ENCODE results near the gene DYNLRB1. TPM values are rescaled to one million over a fixed set of nuclear protein-coding genes. Genes with fewer than 3 reads are reported as not detected.

Gene DYNLRB1
- total and polyA plus RNA-seq, 2 of the 13 experiments (the other 11 are each of a cell fraction or from before 2014, with no cell fraction given): 140 to 244 TPM

DNA sequence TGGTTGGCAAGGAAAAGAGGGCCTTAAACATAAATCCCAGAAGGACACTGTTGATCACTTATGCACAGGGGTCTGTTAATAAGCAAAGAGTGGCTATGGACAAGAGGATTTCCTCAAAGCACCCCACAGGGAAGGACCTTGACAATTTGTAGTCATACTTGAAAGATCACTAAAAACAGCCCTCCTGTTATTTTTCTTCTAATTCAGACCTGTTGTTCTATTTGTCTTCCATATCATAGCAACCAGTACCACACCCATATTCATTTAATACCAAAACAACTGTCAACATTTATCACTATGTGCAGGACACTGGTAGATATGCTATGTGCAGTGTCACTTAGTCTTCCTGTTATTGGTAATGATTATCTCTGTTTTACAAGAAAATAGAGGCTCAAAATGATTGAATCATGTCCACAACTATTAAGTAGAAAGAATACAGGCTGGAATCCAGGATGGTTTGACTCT, 3.2 kb upstream of the DYNLRB1 start:
- H2AFZ ChIP-seq (ENCODE audit: low read length): no peak overlapping the region
- ChIA-PET POLR2A (interaction anchor here (1.2 to 1.7 kb wide), 7 partner anchors 8 to 313 kb away, joined by 4 to 12 read pairs (median 5); partner anchors contain the start of genes AHCY, ITCH and NCOA6), CTCF (ENCODE audit: low intra/inter-chr PET ratio, low total read pairs) (no interaction called here)
- H3K4me3 ChIP-seq (replicated peaks in 1 of 3; ENCODE audit: insufficient read depth in 1 of 3, low read depth in 2 of 3, low read length in 3 of 3): peak overlapping the region in 1 of 3 experiments; percentile 15; a peak in 2 of 6 replicates
- H3K4me2 ChIP-seq (ENCODE audit: low read depth, low read length): peak overlapping the region; percentile 77
- no peaks in the 10 kb centered on the region for H3K9me3 ChIP-seq (ENCODE audit: low read length)
- FAIRE-seq (no peak), ATAC-seq (no peak), DNase-seq (ENCODE audit: low spot score) (no peak)
- in situ Hi-C loops (cut with HindIII; ENCODE audit: extremely low pct_ligation_motif_present, low pct_unique_long_range_greater_than_20kb): no loop called here
- H3K4me1 ChIP-seq (ENCODE audit: insufficient read depth, low read length): peaks cover 61% of the 10 kb centered on the region
- H3K27me3 ChIP-seq (ENCODE audit: control insufficient read depth in 1 of 2, insufficient read depth in 2 of 2, low read length in 2 of 2): no peaks in the 10 kb centered on the region; a peak in 1 of 5 replicates
- H3K9ac ChIP-seq (ENCODE audit: insufficient read depth, low read depth, low read length): peak overlapping the region; percentile 59; the same call in 1 of the 2 replicates
- H3K79me2 ChIP-seq (ENCODE audit: insufficient read depth, low read length): peaks cover 21% of the 10 kb centered on the region
- peaks cover 14% of the 10 kb centered on the region for H4K20me1 ChIP-seq (ENCODE audit: insufficient read depth, low read length)
- peaks cover 5 to 20% of the 10 kb centered on the region in 2 experiments for H3K36me3 ChIP-seq (replicated peaks in 1 of 2; ENCODE audit: control insufficient read depth in 1 of 2, insufficient read depth in 2 of 2, low read length in 2 of 2)
- intact Hi-C loops (cut with micrococcal nuclease; ENCODE audit: unreplicated experiment): loop anchor here (2.0 kb wide), 1 partner anchor 14 kb away; no protein-coding TSS in a partner anchor
- BruUV-seq (replicated peaks): no TSS peak
- H3K27ac ChIP-seq (ENCODE audit: extremely low read length, insufficient read depth, low read length): peak overlapping the region; percentile 74
- TF ChIP-seq TOPORS (CRISPR knock-in tag; IDR thresholded peaks at IDR 0.05) (no peak), RBFOX2 (IDR thresholded peaks at IDR 0.05; ENCODE audit: low read depth, low read length) (peak; percentile 24; the same call in 1 of the 2 replicates), CHD2 (IDR thresholded peaks at IDR 0.05; ENCODE audit: low read depth, low read length) (no peak), ZNF776 (CRISPR knock-in tag; IDR thresholded peaks at IDR 0.05) (no peak), BCL6 (CRISPR knock-in tag; IDR thresholded peaks at IDR 0.05) (no peak), TEAD3 (CRISPR knock-in tag; optimal IDR thresholded peaks at IDR 0.05; ENCODE audit: borderline replicate concordance) (no peak), WIZ (CRISPR knock-in tag; IDR thresholded peaks at IDR 0.05) (no peak), ISX (CRISPR knock-in tag; conservative IDR thresholded peaks at IDR 0.05) (0 out of 2 replicates have a peak, but pooled peaks have one; percentile 15), SCMH1 (CRISPR knock-in tag; IDR thresholded peaks at IDR 0.05; ENCODE audit: borderline replicate concordance) (no peak), TBP (CRISPR knock-in tag; IDR thresholded peaks at IDR 0.05) (no peak), CAMTA2 (CRISPR knock-in tag; IDR thresholded peaks at IDR 0.05; ENCODE audit: borderline replicate concordance) (no peak), ZSCAN20 (CRISPR knock-in tag; IDR thresholded peaks at IDR 0.05; ENCODE audit: borderline replicate concordance) (no peak), NR2F2 (IDR thresholded peaks at IDR 0.05; ENCODE audit: borderline replicate concordance, low read depth) (no peak), NCOA2 (CRISPR knock-in tag; IDR thresholded peaks at IDR 0.05) (no peak)
- TF ChIP-seq, protein P1, sequence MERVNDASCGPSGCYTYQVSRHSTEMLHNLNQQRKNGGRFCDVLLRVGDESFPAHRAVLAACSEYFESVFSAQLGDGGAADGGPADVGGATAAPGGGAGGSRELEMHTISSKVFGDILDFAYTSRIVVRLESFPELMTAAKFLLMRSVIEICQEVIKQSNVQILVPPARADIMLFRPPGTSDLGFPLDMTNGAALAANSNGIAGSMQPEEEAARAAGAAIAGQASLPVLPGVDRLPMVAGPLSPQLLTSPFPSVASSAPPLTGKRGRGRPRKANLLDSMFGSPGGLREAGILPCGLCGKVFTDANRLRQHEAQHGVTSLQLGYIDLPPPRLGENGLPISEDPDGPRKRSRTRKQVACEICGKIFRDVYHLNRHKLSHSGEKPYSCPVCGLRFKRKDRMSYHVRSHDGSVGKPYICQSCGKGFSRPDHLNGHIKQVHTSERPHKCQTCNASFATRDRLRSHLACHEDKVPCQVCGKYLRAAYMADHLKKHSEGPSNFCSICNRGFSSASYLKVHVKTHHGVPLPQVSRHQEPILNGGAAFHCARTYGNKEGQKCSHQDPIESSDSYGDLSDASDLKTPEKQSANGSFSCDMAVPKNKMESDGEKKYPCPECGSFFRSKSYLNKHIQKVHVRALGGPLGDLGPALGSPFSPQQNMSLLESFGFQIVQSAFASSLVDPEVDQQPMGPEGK (CRISPR knock-in tag; IDR thresholded peaks at IDR 0.05): no peak; the same call in 1 of the 2 replicates
- TF ChIP-seq, protein P2, sequence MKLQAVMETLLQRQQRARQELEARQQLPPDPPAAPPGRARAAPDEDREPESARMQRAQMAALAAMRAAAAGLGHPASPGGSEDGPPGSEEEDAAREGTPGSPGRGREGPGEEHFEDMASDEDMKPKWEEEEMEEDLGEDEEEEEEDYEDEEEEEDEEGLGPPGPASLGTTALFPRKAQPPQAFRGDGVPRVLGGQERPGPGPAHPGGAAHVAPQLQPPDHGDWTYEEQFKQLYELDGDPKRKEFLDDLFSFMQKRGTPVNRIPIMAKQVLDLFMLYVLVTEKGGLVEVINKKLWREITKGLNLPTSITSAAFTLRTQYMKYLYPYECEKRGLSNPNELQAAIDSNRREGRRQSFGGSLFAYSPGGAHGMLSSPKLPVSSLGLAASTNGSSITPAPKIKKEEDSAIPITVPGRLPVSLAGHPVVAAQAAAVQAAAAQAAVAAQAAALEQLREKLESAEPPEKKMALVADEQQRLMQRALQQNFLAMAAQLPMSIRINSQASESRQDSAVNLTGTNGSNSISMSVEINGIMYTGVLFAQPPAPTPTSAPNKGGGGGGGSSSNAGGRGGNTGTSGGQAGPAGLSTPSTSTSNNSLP (IDR thresholded peaks at IDR 0.05; ENCODE audit: low read depth, low read length): 0 out of 2 replicates have a peak, but pooled peaks have one; percentile 12
- TF ChIP-seq, protein P3, sequence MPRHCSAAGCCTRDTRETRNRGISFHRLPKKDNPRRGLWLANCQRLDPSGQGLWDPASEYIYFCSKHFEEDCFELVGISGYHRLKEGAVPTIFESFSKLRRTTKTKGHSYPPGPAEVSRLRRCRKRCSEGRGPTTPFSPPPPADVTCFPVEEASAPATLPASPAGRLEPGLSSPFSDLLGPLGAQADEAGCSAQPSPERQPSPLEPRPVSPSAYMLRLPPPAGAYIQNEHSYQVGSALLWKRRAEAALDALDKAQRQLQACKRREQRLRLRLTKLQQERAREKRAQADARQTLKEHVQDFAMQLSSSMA (CRISPR knock-in tag; IDR thresholded peaks at IDR 0.05): no peak
- TF ChIP-seq, protein P4, sequence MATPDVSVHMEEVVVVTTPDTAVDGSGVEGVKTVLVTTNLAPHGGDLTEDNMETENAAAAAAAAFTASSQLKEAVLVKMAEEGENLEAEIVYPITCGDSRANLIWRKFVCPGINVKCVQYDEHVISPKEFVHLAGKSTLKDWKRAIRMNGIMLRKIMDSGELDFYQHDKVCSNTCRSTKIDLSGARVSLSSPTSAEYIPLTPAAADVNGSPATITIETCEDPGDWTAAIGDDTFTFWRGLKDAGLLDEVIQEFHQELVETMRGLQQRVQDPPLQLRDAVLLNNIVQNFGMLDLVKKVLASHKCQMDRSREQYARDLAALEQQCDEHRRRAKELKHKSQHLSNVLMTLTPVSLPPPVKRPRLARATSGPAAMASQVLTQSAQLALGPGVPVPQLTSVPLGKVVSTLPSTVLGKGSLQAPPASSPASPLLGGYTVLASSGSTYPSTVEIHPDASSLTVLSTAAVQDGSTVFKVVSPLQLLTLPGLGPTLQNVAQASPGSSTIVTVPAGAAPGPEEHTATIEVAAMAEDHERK (CRISPR knock-in tag; IDR thresholded peaks at IDR 0.05; ENCODE audit: low read depth): no peak
- TF ChIP-seq, protein P5, sequence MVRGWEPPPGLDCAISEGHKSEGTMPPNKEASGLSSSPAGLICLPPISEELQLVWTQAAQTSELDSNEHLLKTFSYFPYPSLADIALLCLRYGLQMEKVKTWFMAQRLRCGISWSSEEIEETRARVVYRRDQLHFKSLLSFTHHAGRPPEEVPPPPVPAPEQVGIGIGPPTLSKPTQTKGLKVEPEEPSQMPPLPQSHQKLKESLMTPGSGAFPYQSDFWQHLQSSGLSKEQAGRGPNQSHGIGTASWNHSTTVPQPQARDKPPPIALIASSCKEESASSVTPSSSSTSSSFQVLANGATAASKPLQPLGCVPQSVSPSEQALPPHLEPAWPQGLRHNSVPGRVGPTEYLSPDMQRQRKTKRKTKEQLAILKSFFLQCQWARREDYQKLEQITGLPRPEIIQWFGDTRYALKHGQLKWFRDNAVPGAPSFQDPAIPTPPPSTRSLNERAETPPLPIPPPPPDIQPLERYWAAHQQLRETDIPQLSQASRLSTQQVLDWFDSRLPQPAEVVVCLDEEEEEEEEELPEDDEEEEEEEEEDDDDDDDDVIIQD (CRISPR knock-in tag; IDR thresholded peaks at IDR 0.05; ENCODE audit: low read depth): no peak

All from HepG2 (cell line).